Endothelial cell of umbilical vein (primary cell): ENCODE measurements around the gene IBTK. TPM values are rescaled to one million over a fixed set of nuclear protein-coding genes. Genes with fewer than 3 reads are reported as not detected.

Source experiments
- BruUV-seq: library from RNA; stranded (reverse); fragments of 400-500 nt; replicated peaks from 2 replicates; lab custom pipeline; 2021; lab: Mats Ljungman, UMichigan
- CTCF ChIA-PET: fragments of 300-600, 350-600 bp; sonication (Branson Sonifier 250); formaldehyde crosslinking; loops from one replicate; lab custom pipeline; 2021; ENCODE audit warnings: antibody characterized with exemption, inconsistent platforms; lab: Charles Lee
- POLR2A ChIA-PET: fragments of 300-600, 350-600 bp; sonication (Branson Sonifier 250); formaldehyde crosslinking; loops from one replicate; lab custom pipeline; 2021; ENCODE audit warnings: antibody characterized with exemption, inconsistent platforms; lab: Charles Lee
- DNase-seq: peaks from one replicate; pipeline ENCODE4 v3.0.0-alpha.2; 2011; ENCODE audit warnings: low read depth, low spot score
- FAIRE-seq: peaks from 2 replicates; lab custom pipeline; 2011; peaks lifted over from hg19 to GRCh38; lab: Jason Lieb, UNC
- H2AFZ ChIP-seq: 2 replicates; pipeline ENCODE4 v1.6.0; 2012; ENCODE audit warnings: low read depth, low read length, control low read depth, inconsistent platforms
- H3K27ac ChIP-seq: 2 replicates; pipeline ENCODE4 v1.5.1; 2011; ENCODE audit warnings: low read depth, mild to moderate bottlenecking, control low read depth, low read length, moderate library complexity; ENCODE audit not compliant: insufficient read depth
- H3K27me3 ChIP-seq, 2 experiments: 2 replicates each; pipeline versions ENCODE4 v1.6.0 to v1.6.1; 2011; ENCODE audit warnings: low read length in 2 of 2, mixed read lengths in 1 of 2; ENCODE audit not compliant: control insufficient read depth in 2 of 2, insufficient read depth in 2 of 2
- H3K36me3 ChIP-seq, 2 experiments: 2 replicates in 1 of 2; 3 replicates in 1 of 2; pipeline ENCODE4 v1.5.1; 2011; ENCODE audit warnings: low read length in 2 of 2, mild to moderate bottlenecking in 1 of 2, moderate library complexity in 1 of 2; ENCODE audit not compliant: control insufficient read depth in 2 of 2, insufficient read depth in 2 of 2; ENCODE audit errors: extremely low read depth in 1 of 2
- H3K4me1 ChIP-seq: 3 replicates; pipeline ENCODE4 v1.5.1; 2011; ENCODE audit warnings: mild to moderate bottlenecking, low read length; ENCODE audit not compliant: control insufficient read depth, insufficient read depth; ENCODE audit errors: extremely low read depth
- H3K4me2 ChIP-seq: 2 replicates; pipeline ENCODE4 v1.6.1; 2011; ENCODE audit warnings: low read length, control low read depth, mixed read lengths; ENCODE audit not compliant: insufficient read depth
- H3K4me3 ChIP-seq, 3 experiments: fragments of 200-600 bp in 1 of 3; sonication (generic), shearing (Covaris generic) in 1 of 3; replicated peaks in 1 of 3; 2 replicates each; pipeline ENCODE4 v1.5.1; 2011 to 2016; ENCODE audit warnings: control low read depth in 3 of 3, low read length in 3 of 3, mild to moderate bottlenecking in 2 of 3, inconsistent platforms in 1 of 3, low read depth in 1 of 3, moderate library complexity in 1 of 3; ENCODE audit not compliant: insufficient read depth in 1 of 3
- H3K79me2 ChIP-seq: 2 replicates; pipeline ENCODE4 v1.6.0; 2012; ENCODE audit warnings: low read length, inconsistent platforms; ENCODE audit not compliant: control insufficient read depth, insufficient read depth
- H3K9ac ChIP-seq: replicated peaks from 2 replicates; pipeline ENCODE3; 2011; ENCODE audit warnings: low read length, control low read depth; ENCODE audit not compliant: insufficient read depth; ENCODE audit errors: extremely low read depth
- H3K9me1 ChIP-seq: replicated peaks from 3 replicates; pipeline ENCODE4 v1.6.0; 2011; ENCODE audit warnings: mild to moderate bottlenecking, low read length; ENCODE audit not compliant: control insufficient read depth, insufficient read depth; ENCODE audit errors: extremely low read depth
- H3K9me3 ChIP-seq: replicated peaks from 2 replicates; pipeline ENCODE4 v1.5.1; 2012; ENCODE audit warnings: low read length, inconsistent platforms; ENCODE audit not compliant: control insufficient read depth, insufficient read depth
- H4K20me1 ChIP-seq: replicated peaks from 2 replicates; pipeline ENCODE3; 2011; ENCODE audit warnings: mild to moderate bottlenecking, low read length; ENCODE audit not compliant: control insufficient read depth, insufficient read depth; ENCODE audit errors: extremely low read depth
- CTCF ChIP-seq, 2 donors: IDR thresholded peaks; 1 replicate in 1 of 2; 2 replicates in 1 of 2; pipeline ENCODE4 v1.5.1; 2011; ENCODE audit warnings: low read length in 2 of 2, mild to moderate bottlenecking in 2 of 2, moderate library complexity in 2 of 2, control low read depth in 1 of 2, inconsistent platforms in 1 of 2, low read depth in 1 of 2; ENCODE audit not compliant: insufficient read depth in 1 of 2; ENCODE audit errors: extremely low read depth in 1 of 2
- EZH2 ChIP-seq: IDR thresholded peaks from 2 replicates; pipeline ENCODE4 v1.6.1; 2012; ENCODE audit warnings: borderline replicate concordance, low read depth, mild to moderate bottlenecking, moderate library complexity, low read length, inconsistent platforms; ENCODE audit not compliant: severe bottlenecking
- FOS ChIP-seq: IDR thresholded peaks from 2 replicates; pipeline ENCODE4 v1.6.1; 2011; ENCODE audit warnings: mild to moderate bottlenecking, low read length, moderate library complexity, borderline replicate concordance; ENCODE audit not compliant: insufficient read depth
- GATA2 ChIP-seq: IDR thresholded peaks from 2 replicates; pipeline ENCODE4 v1.7.0; 2011; ENCODE audit warnings: low read depth, mild to moderate bottlenecking, moderate library complexity, mixed read lengths, low read length; ENCODE audit not compliant: insufficient read length, insufficient read depth
- JUN ChIP-seq: IDR thresholded peaks from 2 replicates; pipeline ENCODE4 v1.6.1; 2011; ENCODE audit warnings: borderline replicate concordance, low read depth; ENCODE audit not compliant: insufficient read length, insufficient read depth
- MAX ChIP-seq: IDR thresholded peaks from 2 replicates; pipeline ENCODE4 v1.6.1; 2011; ENCODE audit not compliant: insufficient read depth, insufficient read length
- POLR2A ChIP-seq: IDR thresholded peaks from 2 replicates; pipeline ENCODE4 v1.6.1; 2012; ENCODE audit warnings: low read depth, mild to moderate bottlenecking, control low read depth, low read length
- POLR2AphosphoS5 ChIP-seq: IDR thresholded peaks from 2 replicates; pipeline ENCODE4 v1.6.1; 2012; ENCODE audit warnings: low read depth, mild to moderate bottlenecking, control low read depth, low read length, moderate library complexity; ENCODE audit not compliant: insufficient read depth
- dilution Hi-C: fragments of 300-500 bp; cut with MboI; formaldehyde crosslinking; loops from one replicate; pipeline ENCODE4 v1.15.0; 2019; ENCODE audit warnings: low sequenced_read_pairs; ENCODE audit not compliant: extremely low pct_ligation_motif_present
- intact Hi-C: fragments of 100-400 bp; cut with micrococcal nuclease; formaldehyde crosslinking; loops from one replicate; pipeline ENCODE4 v1.10.0; 2022
- polyA plus RNA-seq, 4 experiments: library from polyadenylated mRNA; depleted of rRNA in 3 of 4; stranded (reverse) in 3 of 4; unstranded in 1 of 4; fragments of >200 nt; gene quantifications; 2 replicates each; pipeline versions ENCODE4 v1.2.1 to v1.2.3, GENCODE V29; 2011 to 2012; ENCODE audit warnings: missing spikeins in 1 of 4
- total RNA-seq: library from RNA; stranded (reverse); gene quantifications from 2 replicates; pipeline ENCODE4 v1.2.3, GENCODE V29; 2021

The IBTK gene
- total and polyA plus RNA-seq, 2 donors (not counting 3 experiments of a cell fraction or from before 2014, with no cell fraction given), result 6.7 to 30.5 TPM

DNA sequence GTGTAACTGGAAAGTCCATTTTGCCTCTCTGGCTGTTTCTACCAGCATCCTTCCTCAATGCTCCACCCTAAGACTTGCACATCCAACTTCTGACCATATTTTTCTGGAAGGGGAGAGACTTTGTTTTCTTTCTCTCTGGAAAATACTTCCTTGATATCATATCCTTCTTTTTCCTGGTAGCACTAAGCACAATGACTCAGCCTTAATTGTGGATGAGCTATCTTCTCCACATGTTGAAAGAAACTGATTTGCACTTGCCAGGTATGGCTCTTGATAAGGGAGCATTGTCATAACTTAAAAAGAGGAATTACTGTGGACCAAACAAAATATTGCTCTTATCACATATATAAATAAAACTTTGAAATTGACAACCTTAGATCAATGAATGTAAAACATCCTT, 30.1 kb upstream of the IBTK start:
- Histone ChIP-seq H3K4me3 (no peak overlapping the region), H3K9me1 (no peaks in the 10 kb centered on the region), H3K36me3 (no peaks in the 10 kb centered on the region), H3K9me3 (no peaks in the 10 kb centered on the region), H3K79me2 (no peaks in the 10 kb centered on the region), H3K4me2 (no peak overlapping the region), H3K27me3 (peaks cover 0 to 3% of the 10 kb centered on the region in 2 experiments), H3K4me1 (no peaks in the 10 kb centered on the region), H4K20me1 (no peaks in the 10 kb centered on the region), H2AFZ (no peak overlapping the region), H3K27ac (no peak overlapping the region), H3K9ac (no peak overlapping the region)
- TF ChIP-seq GATA2 (no peak), POLR2AphosphoS5 (no peak), POLR2A (no peak), CTCF (IDR thresholded peaks at IDR 0.05; ENCODE audit: extremely low read depth in 1 of 2, insufficient read depth in 1 of 2, low read depth in 1 of 2, low read length in 2 of 2) (no peak), FOS (no peak), JUN (no peak), EZH2 (no peak), MAX (no peak)
- POLR2A ChIA-PET, result no interaction called here
- DNase-seq (no peak), FAIRE-seq (no peak)
- BruUV-seq, result no TSS peak
- CTCF ChIA-PET, result no interaction called here
- dilution Hi-C loops, result no loop called here
- intact Hi-C loops, result no loop called here
